ENCODE data around the gene ZNF831. TPM values are rescaled to one million over a fixed set of nuclear protein-coding genes. Genes with fewer than 3 reads are reported as not detected.

Gene ZNF831
- total and polyA plus RNA-seq, 9 donors = 0.09 to 0.42 (median 0.18) TPM

DNA sequence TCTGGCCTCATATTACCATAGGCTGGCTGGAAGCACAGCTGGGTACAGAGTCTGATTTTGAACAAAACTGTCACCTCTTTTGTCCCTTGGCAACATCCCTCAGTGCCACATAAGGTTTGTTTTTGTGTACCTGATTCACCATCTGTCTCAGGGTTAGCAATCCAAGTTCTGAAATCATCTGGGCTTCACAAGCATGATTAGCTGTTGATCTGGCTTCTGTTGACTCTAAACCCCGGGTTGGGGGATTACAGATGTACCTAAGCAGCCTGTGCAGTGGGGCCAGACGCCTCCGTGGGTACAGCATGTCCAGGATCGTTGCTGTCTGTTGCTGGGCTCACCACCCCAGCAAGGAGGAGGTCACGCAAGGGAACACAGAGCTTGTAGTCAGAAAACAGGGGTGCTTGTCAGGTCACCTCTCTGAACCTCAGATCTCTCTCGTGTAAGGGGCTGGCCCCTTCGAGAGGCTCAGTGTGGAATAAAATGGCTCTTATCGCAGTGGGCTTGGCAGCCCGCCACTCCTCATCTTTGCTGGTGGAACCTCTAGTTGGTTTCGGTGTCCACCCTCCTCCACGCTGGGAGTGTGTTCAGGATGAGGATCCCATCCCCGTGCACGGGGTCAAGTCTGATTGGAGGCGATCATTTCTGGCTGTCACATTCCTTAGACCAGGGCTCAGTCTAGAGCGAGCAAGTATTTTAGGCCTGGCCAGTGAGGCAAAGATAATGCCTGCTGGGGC lies 39.2 kb upstream of the ZNF831 start:
- Histone ChIP-seq H3K36me3 (ENCODE audit: control insufficient read depth, insufficient read depth, low read length) (no peaks in the 10 kb centered on the region), H3K27ac (ENCODE audit: low read length) (no peak overlapping the region), H3K27me3 (ENCODE audit: control insufficient read depth, insufficient read depth, low read length) (peaks cover 8% of the 10 kb centered on the region), H3K4me1 (ENCODE audit: control insufficient read depth, insufficient read depth, low read length) (no peaks in the 10 kb centered on the region), H3K9me3 (replicated peaks; ENCODE audit: control insufficient read depth, low read depth, low read length) (no peaks in the 10 kb centered on the region), H3K4me3 (ENCODE audit: low read length) (no peak overlapping the region)
- 69% methylated on average over 12 of the region's 15 CpGs for WGBS (ENCODE audit: insufficient coverage)
- no peak for DNase-seq

DNA sequence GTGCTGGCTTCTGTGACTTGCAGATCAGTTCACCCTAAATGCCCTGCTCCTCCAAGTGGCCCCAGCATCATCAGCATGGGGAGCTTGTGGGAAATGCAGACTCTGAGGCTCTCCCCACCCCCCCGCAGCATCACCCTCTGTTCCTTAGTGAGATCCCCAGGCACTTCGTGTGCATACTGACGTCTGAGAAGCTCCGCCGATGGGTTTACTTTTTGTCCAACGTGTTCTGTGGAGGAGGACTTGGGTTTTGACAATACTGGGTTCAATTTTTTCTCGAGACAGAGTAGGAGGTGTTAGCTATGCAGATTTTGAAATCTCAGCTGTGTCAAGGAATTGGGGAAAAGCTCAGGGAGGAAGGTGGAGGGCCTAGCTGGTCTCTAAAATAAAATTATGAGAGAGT lies 38.3 kb upstream of the ZNF831 start:
- H3K27ac ChIP-seq (ENCODE audit: low read length) = no peak overlapping the region

DNA sequence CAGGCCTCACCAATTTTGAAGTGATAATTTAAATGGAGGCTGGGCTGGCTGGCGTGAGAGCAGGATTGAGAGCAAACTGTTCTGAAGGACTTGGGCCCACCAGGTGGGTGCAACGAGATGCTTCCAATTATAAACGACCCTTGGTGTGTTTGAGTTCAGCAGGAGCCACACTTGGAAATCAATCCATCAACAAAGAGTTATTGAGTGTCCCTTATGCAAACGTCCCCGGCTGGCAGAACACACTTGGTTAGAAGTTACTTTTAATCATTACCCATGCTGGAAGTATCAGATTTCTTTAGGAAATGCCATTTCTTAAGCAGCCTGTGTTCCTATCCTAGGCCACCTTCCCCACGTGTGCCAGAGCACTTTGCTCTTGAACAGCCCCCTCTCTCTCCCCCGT lies 37.8 kb upstream of the ZNF831 start:
- 43% methylated on average over 3 of the region's 7 CpGs for WGBS (ENCODE audit: insufficient coverage)
- H3K9me3 ChIP-seq (replicated peaks; ENCODE audit: control insufficient read depth, low read depth, low read length) = no peaks in the 10 kb centered on the region
- no peak overlapping the region for H3K4me3 ChIP-seq (ENCODE audit: low read length)
- H3K27me3 ChIP-seq (ENCODE audit: control insufficient read depth, insufficient read depth, low read length) = peaks cover 8% of the 10 kb centered on the region
- no peaks in the 10 kb centered on the region for H3K4me1 ChIP-seq (ENCODE audit: control insufficient read depth, insufficient read depth, low read length)
- DNase-seq = no peak
- no peak overlapping the region for H3K27ac ChIP-seq (ENCODE audit: low read length)
- no peaks in the 10 kb centered on the region for H3K36me3 ChIP-seq (ENCODE audit: control insufficient read depth, insufficient read depth, low read length)

More for the DNA sequence above, 38.3 kb upstream of the ZNF831 start:
- Histone ChIP-seq H3K4me1 (ENCODE audit: control insufficient read depth, insufficient read depth, low read length) (no peaks in the 10 kb centered on the region), H3K9me3 (replicated peaks; ENCODE audit: control insufficient read depth, low read depth, low read length) (no peaks in the 10 kb centered on the region), H3K36me3 (ENCODE audit: control insufficient read depth, insufficient read depth, low read length) (no peaks in the 10 kb centered on the region), H3K4me3 (ENCODE audit: low read length) (no peak overlapping the region), H3K27me3 (ENCODE audit: control insufficient read depth, insufficient read depth, low read length) (peaks cover 8% of the 10 kb centered on the region)
- 83% methylated on average over 2 of the region's 7 CpGs for WGBS (ENCODE audit: insufficient coverage)
- no peak for DNase-seq

DNA sequence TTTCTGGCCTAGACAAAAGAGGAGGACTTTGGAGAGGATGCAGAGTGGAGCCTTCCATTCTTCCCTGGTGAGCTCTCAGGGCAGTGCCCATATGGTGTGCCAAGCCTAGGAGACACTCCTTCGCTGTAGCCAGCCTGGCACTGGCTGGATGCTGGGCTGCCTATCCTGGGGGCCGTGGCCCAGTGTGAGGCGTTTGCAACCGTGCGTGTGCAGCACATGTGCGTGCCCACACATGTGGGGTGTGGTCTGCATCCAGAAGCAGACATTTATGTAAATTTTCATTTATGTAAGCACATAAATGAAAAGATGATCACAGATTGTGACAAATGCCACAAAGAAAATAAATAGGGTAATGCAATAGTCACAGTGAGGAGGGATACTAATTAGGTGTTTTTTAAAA lies 35.8 kb upstream of the ZNF831 start:
- H3K9me3 ChIP-seq (replicated peaks; ENCODE audit: control insufficient read depth, low read depth, low read length) = no peaks in the 10 kb centered on the region
- no peak for DNase-seq
- H3K27ac ChIP-seq (ENCODE audit: low read length) = no peak overlapping the region
- H3K36me3 ChIP-seq (ENCODE audit: control insufficient read depth, insufficient read depth, low read length) = no peaks in the 10 kb centered on the region
- no peaks in the 10 kb centered on the region for H3K4me1 ChIP-seq (ENCODE audit: control insufficient read depth, insufficient read depth, low read length)
- WGBS (ENCODE audit: insufficient coverage) = 83% methylated on average over 2 of the region's 6 CpGs
- peaks cover 5% of the 10 kb centered on the region for H3K27me3 ChIP-seq (ENCODE audit: control insufficient read depth, insufficient read depth, low read length)
- no peak overlapping the region for H3K4me3 ChIP-seq (ENCODE audit: low read length)

DNA sequence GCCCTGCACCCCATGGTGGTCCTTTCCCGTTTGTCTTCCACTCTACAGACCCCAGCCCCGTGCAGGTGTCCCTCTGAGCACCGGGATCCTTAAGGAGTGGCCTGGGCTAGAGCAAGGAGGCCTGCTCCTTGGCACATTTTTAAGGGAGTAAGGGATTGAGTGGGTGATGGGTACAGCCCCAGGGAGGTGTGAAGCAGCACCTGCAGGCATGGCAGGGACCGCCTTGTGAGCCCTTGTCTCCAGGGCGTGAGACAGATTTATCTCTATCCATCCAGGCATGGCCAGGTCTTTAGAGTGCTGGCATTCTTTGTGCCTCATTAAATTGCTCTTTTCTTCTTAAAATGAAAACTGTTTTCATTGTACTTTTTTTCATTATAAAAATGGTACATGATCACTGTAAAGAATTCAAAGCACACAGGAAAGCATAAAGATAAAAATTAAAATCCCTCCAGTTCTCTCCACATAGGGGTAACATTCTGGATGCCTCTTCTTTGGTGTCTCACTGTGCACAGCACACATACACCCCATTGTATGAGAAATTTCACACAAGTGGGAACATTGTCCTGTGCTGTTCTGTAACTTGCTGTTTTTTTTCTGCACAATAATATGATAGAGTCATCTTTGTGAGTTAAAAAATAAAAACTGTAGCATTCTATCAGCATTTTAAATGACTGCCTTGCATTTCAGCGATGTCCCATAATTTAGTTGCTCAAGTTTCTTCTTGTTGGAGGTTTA lies 31.9 kb upstream of the ZNF831 start:
- Histone ChIP-seq H3K4me1 (ENCODE audit: control insufficient read depth, insufficient read depth, low read length) (no peaks in the 10 kb centered on the region), H3K27ac (ENCODE audit: low read length) (no peak overlapping the region), H3K9me3 (replicated peaks; ENCODE audit: control insufficient read depth, low read depth, low read length) (no peaks in the 10 kb centered on the region), H3K4me3 (ENCODE audit: low read length) (no peak overlapping the region), H3K36me3 (ENCODE audit: control insufficient read depth, insufficient read depth, low read length) (no peaks in the 10 kb centered on the region), H3K27me3 (ENCODE audit: control insufficient read depth, insufficient read depth, low read length) (no peaks in the 10 kb centered on the region)
- WGBS (ENCODE audit: insufficient coverage) = 20% methylated on average over 1 of the region's 6 CpGs
- DNase-seq = no peak

DNA sequence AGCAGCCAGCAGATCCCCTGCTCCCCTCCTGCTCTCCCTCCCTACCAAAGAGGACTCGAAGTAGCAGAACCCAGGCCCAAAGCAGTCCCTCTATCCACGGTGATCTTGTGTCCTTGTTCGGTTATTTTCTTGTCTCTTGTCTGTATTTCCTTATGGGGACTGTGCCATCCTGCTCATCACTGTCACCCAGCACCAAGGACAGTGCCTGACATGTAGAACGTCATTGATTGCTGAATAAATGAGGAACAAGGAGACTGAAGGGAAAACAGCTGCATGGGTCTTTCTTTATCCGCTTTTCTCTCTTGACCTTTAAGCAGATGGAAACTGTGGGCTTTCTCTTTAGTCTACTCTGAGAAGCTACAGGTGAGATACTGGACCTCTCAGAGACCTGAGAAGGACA lies 29.4 kb upstream of the ZNF831 start:
- DNase-seq = no peak
- WGBS (ENCODE audit: insufficient coverage) = 88% methylated on average over 2 of the region's 5 CpGs
- no peaks in the 10 kb centered on the region for H3K9me3 ChIP-seq (replicated peaks; ENCODE audit: control insufficient read depth, low read depth, low read length)
- H3K4me1 ChIP-seq (ENCODE audit: control insufficient read depth, insufficient read depth, low read length) = no peaks in the 10 kb centered on the region
- no peak overlapping the region for H3K27ac ChIP-seq (ENCODE audit: low read length)
- no peak overlapping the region for H3K4me3 ChIP-seq (ENCODE audit: low read length)
- H3K36me3 ChIP-seq (ENCODE audit: control insufficient read depth, insufficient read depth, low read length) = no peaks in the 10 kb centered on the region
- no peaks in the 10 kb centered on the region for H3K27me3 ChIP-seq (ENCODE audit: control insufficient read depth, insufficient read depth, low read length)

DNA sequence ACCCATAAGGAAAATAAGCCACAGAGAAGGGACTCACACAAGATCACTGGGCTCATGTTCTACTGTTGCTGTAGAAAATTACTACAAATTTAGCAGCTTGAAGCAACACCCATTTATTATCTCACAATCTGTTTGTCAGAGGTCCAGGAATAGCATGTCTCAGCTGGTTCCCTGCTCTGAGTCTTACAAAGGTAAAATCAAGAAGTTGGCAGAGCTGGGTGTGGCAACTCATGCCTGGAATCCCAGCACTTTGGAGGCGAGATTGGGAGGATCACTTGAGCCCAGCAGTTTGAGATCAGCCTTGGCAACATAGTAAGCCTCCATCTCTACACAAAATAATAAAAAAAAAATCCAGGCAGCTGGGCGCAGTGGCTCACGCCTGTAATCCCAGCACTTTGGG lies 28.5 kb upstream of the ZNF831 start:
- H3K4me3 ChIP-seq (ENCODE audit: low read length) = no peak overlapping the region
- no peaks in the 10 kb centered on the region for H3K36me3 ChIP-seq (ENCODE audit: control insufficient read depth, insufficient read depth, low read length)
- H3K27me3 ChIP-seq (ENCODE audit: control insufficient read depth, insufficient read depth, low read length) = no peaks in the 10 kb centered on the region
- H3K4me1 ChIP-seq (ENCODE audit: control insufficient read depth, insufficient read depth, low read length) = no peaks in the 10 kb centered on the region
- no peak overlapping the region for H3K27ac ChIP-seq (ENCODE audit: low read length)
- no peak for DNase-seq
- WGBS (ENCODE audit: insufficient coverage) = 43% methylated on average over 1 of the region's 3 CpGs
- no peaks in the 10 kb centered on the region for H3K9me3 ChIP-seq (replicated peaks; ENCODE audit: control insufficient read depth, low read depth, low read length)

DNA sequence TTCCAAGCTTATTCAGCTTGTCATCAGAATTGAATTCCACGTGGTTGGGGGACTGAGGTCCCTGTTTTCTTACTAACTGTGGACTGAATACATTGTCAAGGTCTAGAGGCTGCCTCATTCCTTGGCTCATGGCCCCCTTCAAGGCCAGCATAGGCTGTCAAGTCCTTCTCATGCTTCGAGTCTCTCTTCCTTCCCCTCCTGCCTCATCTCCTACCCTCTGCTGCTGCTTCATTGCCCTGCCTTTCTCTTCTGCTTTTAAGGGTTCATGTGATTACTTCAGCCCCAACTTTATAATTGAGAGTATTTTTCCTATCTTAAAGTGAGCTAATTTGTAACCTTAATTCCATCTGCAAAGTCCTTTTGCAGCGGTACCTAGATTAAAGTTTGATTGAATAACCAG lies 27.6 kb upstream of the ZNF831 start:
- H3K4me3 ChIP-seq (ENCODE audit: low read length) = no peak overlapping the region
- H3K27me3 ChIP-seq (ENCODE audit: control insufficient read depth, insufficient read depth, low read length) = no peaks in the 10 kb centered on the region
- H3K4me1 ChIP-seq (ENCODE audit: control insufficient read depth, insufficient read depth, low read length) = no peaks in the 10 kb centered on the region
- WGBS (ENCODE audit: insufficient coverage) = no CpG with 5 or more reads among the region's 3 CpGs
- no peak overlapping the region for H3K27ac ChIP-seq (ENCODE audit: low read length)
- no peaks in the 10 kb centered on the region for H3K9me3 ChIP-seq (replicated peaks; ENCODE audit: control insufficient read depth, low read depth, low read length)
- no peaks in the 10 kb centered on the region for H3K36me3 ChIP-seq (ENCODE audit: control insufficient read depth, insufficient read depth, low read length)
- no peak for DNase-seq

DNA sequence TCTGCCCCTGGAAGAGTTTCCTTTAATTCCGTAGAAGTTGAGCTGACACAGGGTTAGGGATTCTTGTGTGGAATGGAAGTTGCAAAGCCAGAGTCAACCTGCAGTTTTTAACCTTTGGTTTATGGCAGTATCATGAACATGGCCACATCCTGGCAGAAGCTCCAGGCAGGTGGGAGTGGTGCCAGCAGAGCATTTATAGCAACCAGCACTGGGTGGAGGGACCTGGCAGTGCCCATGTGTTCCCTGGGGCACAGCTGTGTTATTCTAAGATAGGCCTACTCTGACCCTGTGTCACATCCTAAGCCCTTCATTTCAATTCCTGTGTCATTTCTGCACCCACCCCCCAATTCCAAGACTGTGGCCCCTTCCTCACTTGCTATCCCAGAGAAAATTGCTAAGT lies 26.1 kb upstream of the ZNF831 start:
- 82% methylated on average over 1 of the region's 1 CpG for WGBS (ENCODE audit: insufficient coverage)
- H3K4me1 ChIP-seq (ENCODE audit: control insufficient read depth, insufficient read depth, low read length) = no peaks in the 10 kb centered on the region
- H3K36me3 ChIP-seq (ENCODE audit: control insufficient read depth, insufficient read depth, low read length) = no peaks in the 10 kb centered on the region
- no peak for DNase-seq
- no peak overlapping the region for H3K4me3 ChIP-seq (ENCODE audit: low read length)
- no peaks in the 10 kb centered on the region for H3K9me3 ChIP-seq (replicated peaks; ENCODE audit: control insufficient read depth, low read depth, low read length)
- no peak overlapping the region for H3K27ac ChIP-seq (ENCODE audit: low read length)
- H3K27me3 ChIP-seq (ENCODE audit: control insufficient read depth, insufficient read depth, low read length) = peaks cover 4% of the 10 kb centered on the region

DNA sequence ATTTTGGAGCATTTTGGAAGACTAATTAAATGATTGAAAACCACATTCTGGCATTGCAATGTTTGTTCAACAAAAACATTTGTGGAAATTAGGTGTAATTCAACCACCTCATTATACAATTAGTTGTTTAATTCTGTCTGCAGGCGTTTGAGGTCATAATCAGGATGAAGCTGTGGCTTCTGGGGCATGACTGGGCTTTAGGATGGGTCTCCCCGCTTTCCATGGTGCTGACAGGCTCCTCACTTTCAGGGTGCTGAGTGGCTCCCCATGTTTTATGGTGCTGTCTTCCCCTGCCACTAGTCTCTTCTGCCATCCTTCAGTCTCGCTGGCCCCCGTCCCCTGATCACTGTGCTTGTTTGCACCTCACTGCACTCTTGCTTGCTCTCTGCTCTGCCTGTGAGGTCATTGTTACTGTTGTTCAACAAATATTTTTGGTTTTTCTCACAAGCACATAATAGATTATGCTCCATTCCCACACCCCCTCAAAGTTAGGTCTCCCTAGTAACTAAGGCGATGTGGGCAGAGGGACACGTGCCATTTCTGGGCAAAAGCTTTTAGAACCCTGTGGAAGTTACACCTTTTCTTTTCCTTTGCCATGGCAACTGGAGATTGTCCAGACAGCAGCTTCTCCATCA lies 25.4 kb upstream of the ZNF831 start:
- Histone ChIP-seq H3K4me3 (ENCODE audit: low read length) (no peak overlapping the region), H3K36me3 (ENCODE audit: control insufficient read depth, insufficient read depth, low read length) (no peaks in the 10 kb centered on the region), H3K27me3 (ENCODE audit: control insufficient read depth, insufficient read depth, low read length) (peaks cover 4% of the 10 kb centered on the region), H3K27ac (ENCODE audit: low read length) (no peak overlapping the region), H3K9me3 (replicated peaks; ENCODE audit: control insufficient read depth, low read depth, low read length) (no peaks in the 10 kb centered on the region), H3K4me1 (ENCODE audit: control insufficient read depth, insufficient read depth, low read length) (no peaks in the 10 kb centered on the region)
- DNase-seq = no peak
- 84% methylated on average over 6 of the region's 6 CpGs for WGBS (ENCODE audit: insufficient coverage)

Data from muscle of leg (tissue), 11 donors.